ENCODE results near the gene OR2T34. TPM values are rescaled to one million over a fixed set of nuclear protein-coding genes. Genes with fewer than 3 reads are reported as not detected.
"Not testable (repeated sequence)": the region's sequence is repeated elsewhere in the genome, so short reads cannot be mapped to it uniquely, and the experiment has no call there.

OR2T34 gene
- polyA plus RNA-seq, result not detected in 2 replicates
- polyA minus RNA-seq, result not detected in 2 replicates

- H3K79me2 ChIP-seq (replicated peaks; ENCODE audit: insufficient read depth, low read length); H3K36me3 ChIP-seq (ENCODE audit: insufficient read depth, low read length); H3K27me3 ChIP-seq (ENCODE audit: insufficient read depth, low read depth, low read length); H3K9ac ChIP-seq (ENCODE audit: low read length); H3K4me3 ChIP-seq (ENCODE audit: low read length); H2AFZ ChIP-seq (ENCODE audit: low read depth, low read length); H3K9me2 ChIP-seq (ENCODE audit: insufficient read depth, low read length); H4K20me1 ChIP-seq (ENCODE audit: insufficient read depth); H3K27ac ChIP-seq (ENCODE audit: low read length); H3F3A ChIP-seq (ENCODE audit: insufficient read depth, low read length, poor library complexity, severe bottlenecking); H3K9me3 ChIP-seq (ENCODE audit: low read length); H3K4me2 ChIP-seq (ENCODE audit: low read length): not testable (repeated sequence)
Observed at GRCh38 chr1:248574657-248575056, at the start of gene OR2T34. OR2T34 (minus strand) TSS chr1:248574757; CDS start chr1:248574757, 0 bp downstream.

DNA sequence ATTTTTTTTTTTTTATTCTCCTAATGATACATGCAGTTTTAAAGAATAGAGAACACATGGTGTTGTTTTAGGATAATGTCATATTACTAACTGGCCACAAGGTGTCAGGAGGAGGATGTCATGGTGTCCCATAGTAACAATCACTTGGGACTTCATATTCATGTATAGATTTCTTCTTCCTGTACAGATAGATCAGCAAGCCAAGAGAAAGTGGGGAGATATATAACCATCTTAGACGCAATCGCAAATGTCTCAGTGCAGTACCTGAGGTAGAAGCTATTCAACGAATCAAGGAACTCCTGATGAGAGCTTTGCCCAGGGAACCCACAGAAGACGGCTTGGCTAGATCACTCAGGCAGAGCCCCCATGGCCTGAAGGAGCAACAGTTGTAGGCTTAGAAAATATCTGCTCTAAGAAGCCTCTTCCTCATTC lies 48.0 kb upstream of the OR2T34 start:
- H3K79me2 ChIP-seq (replicated peaks; ENCODE audit: insufficient read depth, low read length), result no peaks in the 10 kb centered on the region
- H3K9me3 ChIP-seq (ENCODE audit: low read length), result peaks cover 6% of the 10 kb centered on the region
- no peaks in the 10 kb centered on the region for H3F3A ChIP-seq (ENCODE audit: insufficient read depth, low read length, poor library complexity, severe bottlenecking)
- no peak overlapping the region for H2AFZ ChIP-seq (ENCODE audit: low read depth, low read length)
- TF ChIP-seq MXI1 (conservative IDR thresholded peaks at IDR 0.05; ENCODE audit: poor library complexity, severe bottlenecking) (no peak), EP300 (conservative IDR thresholded peaks at IDR 0.05; ENCODE audit: poor library complexity, severe bottlenecking) (no peak), EZH2 (IDR thresholded peaks at IDR 0.05; ENCODE audit: borderline replicate concordance, insufficient read depth, low read length, poor library complexity, severe bottlenecking) (no peak), RAD21 (conservative IDR thresholded peaks at IDR 0.05) (peak; percentile 33), TAF1 (IDR thresholded peaks at IDR 0.05; ENCODE audit: low read depth) (no peak), SMC3 (conservative IDR thresholded peaks at IDR 0.05; ENCODE audit: poor library complexity) (no peak), REST (IDR thresholded peaks at IDR 0.05; ENCODE audit: borderline replicate concordance) (no peak)
- TF ChIP-seq, protein P1, sequence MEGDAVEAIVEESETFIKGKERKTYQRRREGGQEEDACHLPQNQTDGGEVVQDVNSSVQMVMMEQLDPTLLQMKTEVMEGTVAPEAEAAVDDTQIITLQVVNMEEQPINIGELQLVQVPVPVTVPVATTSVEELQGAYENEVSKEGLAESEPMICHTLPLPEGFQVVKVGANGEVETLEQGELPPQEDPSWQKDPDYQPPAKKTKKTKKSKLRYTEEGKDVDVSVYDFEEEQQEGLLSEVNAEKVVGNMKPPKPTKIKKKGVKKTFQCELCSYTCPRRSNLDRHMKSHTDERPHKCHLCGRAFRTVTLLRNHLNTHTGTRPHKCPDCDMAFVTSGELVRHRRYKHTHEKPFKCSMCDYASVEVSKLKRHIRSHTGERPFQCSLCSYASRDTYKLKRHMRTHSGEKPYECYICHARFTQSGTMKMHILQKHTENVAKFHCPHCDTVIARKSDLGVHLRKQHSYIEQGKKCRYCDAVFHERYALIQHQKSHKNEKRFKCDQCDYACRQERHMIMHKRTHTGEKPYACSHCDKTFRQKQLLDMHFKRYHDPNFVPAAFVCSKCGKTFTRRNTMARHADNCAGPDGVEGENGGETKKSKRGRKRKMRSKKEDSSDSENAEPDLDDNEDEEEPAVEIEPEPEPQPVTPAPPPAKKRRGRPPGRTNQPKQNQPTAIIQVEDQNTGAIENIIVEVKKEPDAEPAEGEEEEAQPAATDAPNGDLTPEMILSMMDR (IDR thresholded peaks at IDR 0.05; ENCODE audit: poor library complexity, severe bottlenecking), result peak; percentile 30
- no peaks in the 10 kb centered on the region for H3K36me3 ChIP-seq (ENCODE audit: insufficient read depth, low read length)
- H3K4me2 ChIP-seq (ENCODE audit: low read length), result no peak overlapping the region
- H3K9me2 ChIP-seq (ENCODE audit: insufficient read depth, low read length), result no peaks in the 10 kb centered on the region
- no peaks in the 10 kb centered on the region for H4K20me1 ChIP-seq (ENCODE audit: insufficient read depth)
- no peak overlapping the region for H3K27ac ChIP-seq (ENCODE audit: low read length)
- no peak overlapping the region for H3K9ac ChIP-seq (ENCODE audit: low read length)
- H3K4me3 ChIP-seq (ENCODE audit: low read length), result no peak overlapping the region
- H3K27me3 ChIP-seq (ENCODE audit: insufficient read depth, low read depth, low read length), result no peaks in the 10 kb centered on the region

- Histone ChIP-seq H3K9me3 (ENCODE audit: low read length) (peaks cover under 1% of the 10 kb centered on the region), H3K27me3 (ENCODE audit: insufficient read depth, low read depth, low read length) (no peaks in the 10 kb centered on the region), H3K27ac (ENCODE audit: low read length) (no peak overlapping the region), H3F3A (ENCODE audit: insufficient read depth, low read length, poor library complexity, severe bottlenecking) (no peaks in the 10 kb centered on the region), H3K4me3 (ENCODE audit: low read length) (no peak overlapping the region), H4K20me1 (ENCODE audit: insufficient read depth) (no peaks in the 10 kb centered on the region), H3K4me2 (ENCODE audit: low read length) (no peak overlapping the region), H3K9ac (ENCODE audit: low read length) (no peak overlapping the region), H3K79me2 (replicated peaks; ENCODE audit: insufficient read depth, low read length) (no peaks in the 10 kb centered on the region), H3K9me2 (ENCODE audit: insufficient read depth, low read length) (no peaks in the 10 kb centered on the region), H2AFZ (ENCODE audit: low read depth, low read length) (no peak overlapping the region), H3K36me3 (ENCODE audit: insufficient read depth, low read length) (no peaks in the 10 kb centered on the region)
- no peak for TF ChIP-seq REST (IDR thresholded peaks at IDR 0.05; ENCODE audit: borderline replicate concordance)
- no peak for TF ChIP-seq MXI1 (conservative IDR thresholded peaks at IDR 0.05; ENCODE audit: poor library complexity, severe bottlenecking)
- TF ChIP-seq TAF1 (IDR thresholded peaks at IDR 0.05; ENCODE audit: low read depth), result no peak
- TF ChIP-seq POLR2AphosphoS5 (IDR thresholded peaks at IDR 0.05), result no peak
- no peak for TF ChIP-seq RAD21 (conservative IDR thresholded peaks at IDR 0.05)
- TF ChIP-seq SMC3 (conservative IDR thresholded peaks at IDR 0.05; ENCODE audit: poor library complexity), result no peak
- TF ChIP-seq, protein P1 (IDR thresholded peaks at IDR 0.05; ENCODE audit: poor library complexity, severe bottlenecking), result no peak
- TF ChIP-seq EZH2 (IDR thresholded peaks at IDR 0.05; ENCODE audit: borderline replicate concordance, insufficient read depth, low read length, poor library complexity, severe bottlenecking), result no peak
- no peak for TF ChIP-seq EP300 (conservative IDR thresholded peaks at IDR 0.05; ENCODE audit: poor library complexity, severe bottlenecking)
Observed at GRCh38 chr1:248621770-248622169, 47.2 kb upstream of the OR2T34 start.

Measured in neural cell (in vitro differentiated cells).